22Rv1 (cell line): ENCODE results near the gene BEX3.

Experiments used
- CTCF ChIP-seq: fragments of 450-650 bp; IDR thresholded peaks from 2 replicates; pipeline ENCODE4 v1.5.1; 2017; ENCODE audit warnings: mild to moderate bottlenecking
- ZFX ChIP-seq: fragments of 450-650 bp; IDR thresholded peaks from 2 replicates; pipeline ENCODE4 v1.6.1; 2017; ENCODE audit warnings: antibody characterized with exemption, borderline replicate concordance

GRCh38 chrX:103329991-103330390 lies 46.3 kb upstream of the BEX3 start, which contains the start of gene TCEAL7:
- TF ChIP-seq CTCF (no peak), ZFX (no peak)
